DOHH2 (cell line): Measurements from ENCODE around the gene CTBS.
"Not testable (repeated sequence)": the region's sequence is repeated elsewhere in the genome, so short reads cannot be mapped to it uniquely, and the experiment has no call there.

Experiments
- H3F3A ChIP-seq: fragments of 200-600 bp; sonication (generic), shearing (Covaris generic); 2 replicates; pipeline ENCODE4 v1.6.0; 2016; ENCODE audit warnings: antibody characterized with exemption, mild to moderate bottlenecking; ENCODE audit not compliant: control insufficient read depth, insufficient read depth
- H3K27ac ChIP-seq: fragments of 200-600 bp; sonication (generic); 2 replicates; pipeline ENCODE4 v1.5.1; 2014; ENCODE audit warnings: low read depth, mild to moderate bottlenecking, low read length, moderate library complexity
- H3K27me3 ChIP-seq: fragments of 200-600 bp; sonication (generic); 2 replicates; pipeline ENCODE4 v1.6.1; 2014; ENCODE audit warnings: mild to moderate bottlenecking, low read length, mixed read lengths; ENCODE audit not compliant: control insufficient read depth
- H3K36me3 ChIP-seq: fragments of 200-600 bp; sonication (generic); 2 replicates; pipeline ENCODE4 v1.6.1; 2014; ENCODE audit warnings: mild to moderate bottlenecking, low read length, moderate library complexity, mixed read lengths; ENCODE audit not compliant: control insufficient read depth
- H3K4me1 ChIP-seq: fragments of 200-600 bp; sonication (generic); 2 replicates; pipeline ENCODE4 v1.6.1; 2014; ENCODE audit warnings: mild to moderate bottlenecking, low read length, mixed read lengths; ENCODE audit not compliant: control insufficient read depth
- H3K4me2 ChIP-seq: fragments of 200-600 bp; sonication (generic); 2 replicates; pipeline ENCODE4 v1.6.0; 2014; ENCODE audit warnings: mild to moderate bottlenecking, low read length, moderate library complexity
- H3K4me3 ChIP-seq: fragments of 200-600 bp; sonication (generic); 2 replicates; pipeline ENCODE4 v1.5.1; 2014; ENCODE audit warnings: mild to moderate bottlenecking, low read length, mixed read lengths
- H3K79me2 ChIP-seq: fragments of 200-600 bp; sonication (generic); 2 replicates; pipeline ENCODE4 v1.6.1; 2014; ENCODE audit warnings: mild to moderate bottlenecking, low read length, mixed read lengths; ENCODE audit not compliant: control insufficient read depth
- H3K9me2 ChIP-seq: fragments of 200-600 bp; sonication (generic); replicated peaks from 2 replicates; pipeline ENCODE4 v1.6.1; 2014; ENCODE audit warnings: mild to moderate bottlenecking, low read length, mixed read lengths; ENCODE audit not compliant: control insufficient read depth
- H3K9me3 ChIP-seq: fragments of 200-600 bp; sonication (generic); 2 replicates; pipeline ENCODE4 v1.6.1; 2014; ENCODE audit warnings: antibody characterized with exemption, low read length, mixed read lengths; ENCODE audit not compliant: control insufficient read depth, insufficient read depth
- H4K20me1 ChIP-seq: fragments of 200-600 bp; sonication (generic); 2 replicates; pipeline ENCODE4 v1.6.0; 2014; ENCODE audit warnings: low read depth, mild to moderate bottlenecking, antibody characterized with exemption, low read length, moderate library complexity; ENCODE audit not compliant: control insufficient read depth, insufficient read depth
- CTCF ChIP-seq: fragments of 200-600 bp; sonication (generic); IDR thresholded peaks from one replicate; pipeline ENCODE4 v1.5.1; 2014; ENCODE audit warnings: antibody characterized with exemption, mild to moderate bottlenecking, low read depth, low read length; ENCODE audit not compliant: poor library complexity, severe bottlenecking
- EZH2phosphoT487 ChIP-seq: fragments of 200-600 bp; sonication (generic); IDR thresholded peaks from 2 replicates; pipeline ENCODE4 v1.6.1; 2017; ENCODE audit warnings: borderline replicate concordance, mild to moderate bottlenecking, antibody characterized with exemption, low read length, moderate library complexity, mixed read lengths

Gene CTBS

GRCh38 chr1:84598418-84598817 is 24.2 kb upstream of the CTBS start:
- Histone ChIP-seq H3F3A (no peaks in the 10 kb centered on the region), H3K9me3 (no peaks in the 10 kb centered on the region), H3K4me3 (no peak overlapping the region), H4K20me1 (no peaks in the 10 kb centered on the region), H3K4me1 (no peaks in the 10 kb centered on the region), H3K79me2 (no peaks in the 10 kb centered on the region), H3K4me2 (no peak overlapping the region), H3K27ac (no peak overlapping the region), H3K9me2 (no peaks in the 10 kb centered on the region), H3K27me3 (no peaks in the 10 kb centered on the region), H3K36me3 (no peaks in the 10 kb centered on the region)
- TF ChIP-seq CTCF (no peak), EZH2phosphoT487 (no peak)

- Histone ChIP-seq H3F3A (no peaks in the 10 kb centered on the region), H3K9me2 (no peaks in the 10 kb centered on the region), H3K9me3 (no peaks in the 10 kb centered on the region), H4K20me1 (no peaks in the 10 kb centered on the region), H3K4me1 (no peaks in the 10 kb centered on the region), H3K79me2 (no peaks in the 10 kb centered on the region), H3K4me2 (no peak overlapping the region), H3K4me3 (no peak overlapping the region), H3K36me3 (no peaks in the 10 kb centered on the region), H3K27me3 (no peaks in the 10 kb centered on the region), H3K27ac (no peak overlapping the region)
- TF ChIP-seq EZH2phosphoT487 = no peak
These were observed 22.8 kb upstream of the CTBS start for GRCh38 chr1:84597011-84597410.

- not testable (repeated sequence) for H3K4me3 ChIP-seq, H3K4me1 ChIP-seq, H3K27ac ChIP-seq
These were observed 20.7 kb upstream of the CTBS start for GRCh38 chr1:84594959-84595358.

DNA sequence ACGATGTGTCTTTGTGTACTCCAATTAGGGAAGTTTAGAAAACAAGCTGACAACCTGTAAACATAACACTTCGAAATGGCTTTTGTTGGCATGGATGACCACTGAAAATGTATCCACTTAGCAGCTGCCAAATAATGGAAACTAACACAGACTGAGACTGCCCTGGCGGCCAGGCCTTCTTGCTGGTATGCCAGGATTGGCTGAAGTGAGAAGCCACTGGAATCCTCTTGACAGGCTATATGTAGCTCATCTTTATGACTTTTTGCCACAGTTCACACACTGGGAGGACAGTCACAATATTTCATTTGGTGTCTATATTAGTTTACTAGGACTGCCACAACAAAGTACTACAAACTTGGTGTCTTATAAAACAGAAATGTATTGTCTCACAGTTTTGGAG is 12.9 kb upstream of the CTBS start:
- Histone ChIP-seq H3K9me2 (no peaks in the 10 kb centered on the region), H3K4me2 (no peak overlapping the region), H3K27me3 (no peaks in the 10 kb centered on the region), H3F3A (no peaks in the 10 kb centered on the region), H3K9me3 (peaks cover 6% of the 10 kb centered on the region; the same call in 1 of the 2 replicates), H4K20me1 (no peaks in the 10 kb centered on the region), H3K79me2 (no peaks in the 10 kb centered on the region), H3K4me3 (no peak overlapping the region), H3K36me3 (no peaks in the 10 kb centered on the region), H3K27ac (no peak overlapping the region), H3K4me1 (peaks cover 15% of the 10 kb centered on the region)
- no peak for TF ChIP-seq EZH2phosphoT487
- no peak for TF ChIP-seq CTCF

More at GRCh38 chr1:84594959-84595358, 20.7 kb upstream of the CTBS start:
- H3K79me2 ChIP-seq, H4K20me1 ChIP-seq, H3F3A ChIP-seq, H3K36me3 ChIP-seq, H3K27me3 ChIP-seq, H3K4me2 ChIP-seq, H3K9me3 ChIP-seq, H3K9me2 ChIP-seq: not testable (repeated sequence)
